Measurements from ENCODE around the gene EXOSC7. TPM values are rescaled to one million over a fixed set of nuclear protein-coding genes. Genes with fewer than 3 reads are reported as not detected.

Gene EXOSC7
- total RNA-seq, 2 donors from 2014 or later = 43.3 to 45.9 TPM

- DNase-seq (ENCODE audit: low spot score) (no peak), ATAC-seq (ENCODE audit: insufficient number of reproducible peaks, low FRiP score, low read depth) (no peak)
- Histone ChIP-seq H3K4me3 (no peak overlapping the region), H3K9me3 (no peaks in the 10 kb centered on the region), H3K4me1 (ENCODE audit: control insufficient read depth in 1 of 2, low read depth in 2 of 2) (no peaks in the 10 kb centered on the region), H3K36me3 (peaks cover 12% of the 10 kb centered on the region), H3K27me3 (replicated peaks; ENCODE audit: insufficient read depth) (no peaks in the 10 kb centered on the region), H3K27ac (no peak overlapping the region)
- TF ChIP-seq CTCF (IDR thresholded peaks at IDR 0.05) = no peak
These were observed 14.2 kb upstream of the EXOSC7 start for GRCh38 chr3:44961888-44962287.

GRCh38 chr3:44962621-44963393 lies 13.2 kb upstream of the EXOSC7 start:
- H3K9me3 ChIP-seq = no peaks in the 10 kb centered on the region
- H3K4me1 ChIP-seq (ENCODE audit: control insufficient read depth in 1 of 2, low read depth in 2 of 2) = no peaks in the 10 kb centered on the region
- ATAC-seq (ENCODE audit: insufficient number of reproducible peaks, low FRiP score, low read depth) = no peak
- H3K27ac ChIP-seq = no peak overlapping the region
- no peak for TF ChIP-seq CTCF (IDR thresholded peaks at IDR 0.05)
- no peak for DNase-seq (ENCODE audit: low spot score)
- H3K4me3 ChIP-seq = no peak overlapping the region
- H3K36me3 ChIP-seq = peaks cover 9% of the 10 kb centered on the region
- H3K27me3 ChIP-seq (replicated peaks; ENCODE audit: insufficient read depth) = no peaks in the 10 kb centered on the region

GRCh38 chr3:44963571-44964325 lies 12.3 kb upstream of the EXOSC7 start:
- H3K4me3 ChIP-seq = no peak overlapping the region
- H3K27ac ChIP-seq = no peak overlapping the region
- H3K9me3 ChIP-seq = no peaks in the 10 kb centered on the region
- H3K4me1 ChIP-seq (ENCODE audit: control insufficient read depth in 1 of 2, low read depth in 2 of 2) = no peaks in the 10 kb centered on the region
- no peak for DNase-seq (ENCODE audit: low spot score)
- peaks cover 5% of the 10 kb centered on the region for H3K36me3 ChIP-seq
- no peaks in the 10 kb centered on the region for H3K27me3 ChIP-seq (replicated peaks; ENCODE audit: insufficient read depth)
- no peak for TF ChIP-seq CTCF (IDR thresholded peaks at IDR 0.05)
- no peak for ATAC-seq (ENCODE audit: insufficient number of reproducible peaks, low FRiP score, low read depth)

GRCh38 chr3:44965165-44965564 lies 10.9 kb upstream of the EXOSC7 start:
- Histone ChIP-seq H3K9me3 (no peaks in the 10 kb centered on the region), H3K27me3 (replicated peaks; ENCODE audit: insufficient read depth) (no peaks in the 10 kb centered on the region), H3K4me3 (no peak overlapping the region), H3K4me1 (ENCODE audit: control insufficient read depth in 1 of 2, low read depth in 2 of 2) (no peaks in the 10 kb centered on the region), H3K27ac (no peak overlapping the region), H3K36me3 (no peaks in the 10 kb centered on the region)
- DNase-seq (ENCODE audit: low spot score) (no peak), ATAC-seq (ENCODE audit: insufficient number of reproducible peaks, low FRiP score, low read depth) (no peak)
- TF ChIP-seq CTCF (IDR thresholded peaks at IDR 0.05) = no peak

- ATAC-seq (ENCODE audit: insufficient number of reproducible peaks, low FRiP score, low read depth) = no peak
- Histone ChIP-seq H3K4me3 (no peak overlapping the region), H3K27me3 (replicated peaks; ENCODE audit: insufficient read depth) (no peaks in the 10 kb centered on the region), H3K9me3 (no peaks in the 10 kb centered on the region), H3K27ac (no peak overlapping the region), H3K4me1 (ENCODE audit: control insufficient read depth in 1 of 2, low read depth in 2 of 2) (no peaks in the 10 kb centered on the region), H3K36me3 (no peaks in the 10 kb centered on the region)
- no peak for TF ChIP-seq CTCF (IDR thresholded peaks at IDR 0.05)
- no peak for DNase-seq (ENCODE audit: low spot score)
These were observed 9.2 kb upstream of the EXOSC7 start for GRCh38 chr3:44966795-44967278.

All from thoracic aorta (tissue), 2 donors.